HUDEP-2 (cell line): Measurements from ENCODE around the gene CD9.
A peak's percentile ranks its signal among the peaks of the same experiment; 100 is the strongest.

ENCODE experiments used
- DNase-seq, 76 experiments: peaks; one replicate each; lab custom pipeline; 2025; ENCODE audit not compliant: unreplicated experiment in 76 of 76; lab: John Stamatoyannopoulos, UW

Gene CD9

DNA sequence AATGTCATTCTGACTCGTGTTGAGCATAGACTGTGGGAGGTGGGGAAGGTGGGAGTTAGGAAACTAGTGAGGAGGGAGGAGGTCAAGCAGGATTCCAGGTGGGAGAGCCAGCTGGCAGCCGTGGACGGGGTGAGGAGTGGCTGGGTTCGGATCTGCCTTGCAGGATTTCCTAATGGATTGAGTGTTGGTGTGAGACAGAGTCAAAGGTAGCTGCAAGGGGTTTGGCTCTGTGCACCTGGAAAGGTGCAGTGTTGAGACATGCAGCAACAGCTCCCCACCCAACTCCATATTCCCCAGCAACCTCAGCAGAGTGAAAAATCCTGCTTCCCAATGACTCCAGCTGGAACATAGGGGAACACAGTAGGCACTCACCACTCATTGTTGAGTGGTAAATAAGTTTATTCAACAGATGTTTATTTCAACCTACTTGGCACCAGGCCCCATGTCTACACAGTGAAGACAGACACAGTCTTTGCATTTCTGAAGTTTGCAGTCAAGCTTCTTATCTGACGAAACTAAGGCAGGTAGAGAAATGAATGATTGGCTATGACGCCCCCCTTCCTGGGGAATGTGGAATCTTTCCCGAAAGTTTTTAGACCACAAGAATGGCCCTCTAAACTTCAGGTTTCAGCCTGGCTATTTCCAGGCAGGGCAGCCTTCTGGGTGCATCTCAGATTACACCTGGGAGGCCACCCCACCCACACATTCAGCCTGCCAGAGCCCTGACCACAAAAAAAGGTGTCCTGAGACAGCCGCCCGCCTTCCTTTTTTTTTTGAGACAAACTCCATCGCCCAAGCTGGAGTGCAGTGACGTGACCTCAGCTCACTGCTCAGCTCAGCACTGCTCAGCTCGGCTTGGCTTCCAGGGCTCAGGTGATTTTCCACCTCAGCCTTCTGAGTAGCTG lies 72.4 kb downstream of the CD9 start:
- DNase-seq: no peak

GRCh38 chr12:6273205-6273540 lies 73.0 kb downstream of the CD9 start:
- no peak for DNase-seq

DNA sequence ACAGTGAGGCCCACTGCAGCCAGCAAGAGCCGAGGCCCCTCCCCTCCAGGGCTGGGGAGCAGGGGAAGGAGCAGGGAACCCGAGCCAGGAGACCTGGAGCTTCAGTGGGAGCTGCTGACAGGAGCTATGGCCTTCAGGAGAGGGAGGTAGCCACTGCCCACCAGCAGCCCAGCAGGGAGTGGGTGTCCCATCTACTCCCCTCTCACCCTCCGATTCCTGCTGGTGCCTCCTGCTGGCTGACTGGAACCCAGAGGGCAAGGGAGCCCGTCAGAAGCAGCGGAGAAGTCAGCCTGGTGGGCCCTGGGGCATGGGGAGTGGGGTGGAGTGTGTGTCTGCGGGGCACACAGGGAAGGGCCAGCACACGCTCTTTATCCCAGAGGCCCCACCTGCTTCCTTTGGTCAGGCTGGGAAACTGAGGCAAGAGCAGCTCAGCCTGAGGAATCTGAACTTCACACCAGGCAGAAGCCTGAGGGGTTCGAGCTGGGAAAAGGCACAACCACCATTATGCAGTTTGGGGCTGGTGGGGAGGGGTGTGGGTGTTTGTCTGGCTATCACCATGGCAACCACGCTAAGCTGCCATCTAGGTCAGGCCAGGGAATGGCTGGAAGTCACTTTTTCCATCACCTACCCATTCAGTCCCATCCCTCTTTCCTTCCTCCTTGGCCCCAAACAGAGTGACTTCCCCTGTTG lies 73.5 kb downstream of the CD9 start:
- DNase-seq: no peak

- DNase-seq: no peak
Observed at GRCh38 chr12:6274231-6275221, 74.3 kb downstream of the CD9 start.

- DNase-seq: no peak
Observed at GRCh38 chr12:6275928-6276887, 76.0 kb downstream of the CD9 start.

DNA sequence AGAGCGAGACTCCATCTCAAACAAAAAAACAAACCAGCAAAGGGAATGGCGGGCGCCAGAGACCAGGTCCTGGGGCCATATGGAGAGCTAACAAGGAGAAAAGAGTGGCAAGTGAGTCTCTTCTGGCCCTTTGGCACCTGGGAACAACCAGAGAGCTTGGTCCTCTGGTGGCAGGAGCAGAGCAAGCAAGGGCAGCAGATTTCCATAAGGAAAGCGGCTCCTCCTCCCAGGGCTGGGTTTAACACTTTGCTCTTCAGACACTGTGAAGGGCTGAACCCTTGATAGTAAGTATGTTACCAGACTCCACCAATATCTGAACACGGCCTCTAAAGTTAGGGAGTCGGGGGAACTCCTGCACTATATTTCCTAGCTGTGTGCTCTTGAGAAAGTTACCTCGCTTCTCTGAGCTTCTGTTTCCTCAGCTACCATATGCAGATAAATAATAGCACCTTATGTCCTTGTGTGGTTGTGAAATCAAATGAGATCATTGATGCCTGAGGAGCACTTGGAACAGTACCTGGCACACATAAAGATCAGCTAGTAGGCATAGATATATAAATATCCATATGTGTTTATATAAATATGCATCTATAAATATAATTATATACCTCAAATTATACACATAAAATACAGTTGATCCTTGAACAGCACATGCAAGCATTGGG lies 76.9 kb downstream of the CD9 start:
- no peak for DNase-seq

GRCh38 chr12:6277982-6278438 lies 77.8 kb downstream of the CD9 start:
- DNase-seq: no peak

DNA sequence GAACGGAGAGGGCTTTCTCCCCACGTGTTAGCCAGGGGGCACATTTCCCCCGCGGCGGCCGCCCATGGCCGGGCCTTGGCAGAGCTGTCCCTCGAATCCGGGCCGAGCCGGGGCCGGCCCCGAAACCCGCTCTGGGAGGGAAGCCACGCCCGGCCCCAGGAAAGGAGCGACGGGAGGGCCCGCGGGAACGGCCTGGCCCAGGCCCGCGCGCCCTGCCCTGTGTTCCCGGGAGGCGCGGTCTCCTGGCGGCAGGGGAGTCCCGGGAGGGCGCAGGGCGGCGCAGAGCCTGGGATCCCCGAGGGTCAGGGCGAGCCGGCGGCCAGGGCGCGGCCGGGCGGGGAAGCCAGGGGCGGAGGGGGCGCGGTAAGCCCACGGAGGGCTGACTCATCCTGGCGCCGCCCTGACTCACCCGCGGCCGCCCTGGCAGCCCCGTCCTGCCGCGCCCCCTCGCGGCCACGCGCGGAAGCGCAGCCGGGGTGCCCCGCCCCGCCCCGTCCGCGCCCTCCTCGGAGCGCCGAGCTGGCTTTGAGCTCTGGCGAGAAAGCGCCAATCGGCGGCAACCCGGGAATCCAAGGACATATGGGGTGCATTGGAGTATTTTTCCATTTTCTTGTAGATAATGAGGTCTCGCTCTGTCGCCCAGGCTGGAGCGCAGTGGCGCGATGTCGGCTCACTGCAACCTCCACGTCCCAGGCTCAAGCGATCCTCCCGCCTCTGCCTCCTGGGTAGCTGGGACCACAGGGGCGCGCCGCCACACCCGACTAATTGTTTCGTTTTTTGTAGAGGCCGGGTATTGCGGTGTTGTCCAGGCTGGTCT lies 78.4 kb downstream of the CD9 start:
- peak in 68 of 76 experiments; percentile 14 to 86 (median 65) for DNase-seq

GRCh38 chr12:6279256-6279628 lies 79.0 kb downstream of the CD9 start:
- no peak for DNase-seq

DNA sequence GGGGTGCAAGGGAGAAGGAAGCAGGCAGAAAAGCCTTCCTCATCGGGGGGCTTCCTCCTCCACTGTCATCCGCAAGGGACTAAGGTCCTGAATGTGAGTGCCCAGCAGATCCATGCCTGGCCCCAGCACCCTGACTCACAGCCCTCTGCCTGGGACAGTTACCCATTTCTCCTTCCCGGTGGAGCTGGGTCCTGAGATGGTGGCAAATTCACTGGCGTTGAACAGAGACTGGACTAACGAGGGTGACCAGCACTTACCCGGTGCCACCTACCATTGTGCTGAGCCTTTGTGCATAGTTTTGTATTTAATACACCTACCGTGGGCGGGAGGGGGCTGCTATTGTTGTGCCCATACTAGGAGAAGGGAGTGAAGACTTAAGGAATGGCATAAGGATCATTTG lies 79.4 kb downstream of the CD9 start:
- no peak for DNase-seq

- DNase-seq: no peak
Observed at GRCh38 chr12:6280053-6280469, 79.9 kb downstream of the CD9 start.

GRCh38 chr12:6280672-6281071 lies 80.5 kb downstream of the CD9 start:
- DNase-seq: no peak

GRCh38 chr12:6281081-6281809 lies 81.0 kb downstream of the CD9 start:
- DNase-seq: no peak

DNA sequence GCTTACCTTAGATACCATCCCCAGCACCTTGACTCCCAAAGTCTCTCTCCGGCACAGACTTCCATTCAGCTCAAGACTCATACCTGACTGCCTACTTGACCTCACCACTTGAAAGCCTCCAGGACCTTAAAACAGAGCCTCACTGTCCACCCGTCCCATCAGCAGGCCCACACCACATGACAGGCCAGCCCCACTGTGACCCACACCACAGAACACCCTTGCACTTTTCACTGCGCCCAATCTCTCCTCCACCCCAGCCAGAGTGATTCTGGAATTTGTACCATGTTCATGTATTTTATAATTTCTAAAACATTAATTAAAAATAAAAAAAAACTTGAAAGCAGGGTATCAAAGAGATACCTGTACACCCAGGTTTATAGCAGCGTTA lies 82.2 kb downstream of the CD9 start:
- DNase-seq: no peak

DNA sequence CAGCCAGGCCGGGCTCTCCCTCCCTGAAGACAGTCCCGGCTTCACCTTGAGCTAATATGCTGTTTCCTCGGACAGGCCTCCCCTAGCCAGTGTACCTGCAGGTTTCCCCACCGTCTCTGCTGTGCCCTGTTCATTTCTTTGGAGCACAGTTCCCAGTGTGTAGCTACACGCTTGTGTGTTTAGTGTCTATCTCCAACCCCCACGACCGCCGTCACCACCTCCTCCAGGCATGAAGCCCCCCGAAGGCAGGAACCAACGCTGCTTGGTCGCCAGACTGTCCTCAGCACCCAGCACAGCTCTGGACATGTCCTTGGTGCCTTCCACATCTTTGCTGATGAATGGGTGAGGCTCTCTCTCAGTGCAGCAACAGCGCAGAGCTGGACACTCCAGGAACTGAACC lies 84.1 kb downstream of the CD9 start:
- DNase-seq: no peak

- DNase-seq: peak in 49 of 76 experiments; percentile 4 to 70 (median 29)
Observed at GRCh38 chr12:6285063-6285477, 84.9 kb downstream of the CD9 start.

DNA sequence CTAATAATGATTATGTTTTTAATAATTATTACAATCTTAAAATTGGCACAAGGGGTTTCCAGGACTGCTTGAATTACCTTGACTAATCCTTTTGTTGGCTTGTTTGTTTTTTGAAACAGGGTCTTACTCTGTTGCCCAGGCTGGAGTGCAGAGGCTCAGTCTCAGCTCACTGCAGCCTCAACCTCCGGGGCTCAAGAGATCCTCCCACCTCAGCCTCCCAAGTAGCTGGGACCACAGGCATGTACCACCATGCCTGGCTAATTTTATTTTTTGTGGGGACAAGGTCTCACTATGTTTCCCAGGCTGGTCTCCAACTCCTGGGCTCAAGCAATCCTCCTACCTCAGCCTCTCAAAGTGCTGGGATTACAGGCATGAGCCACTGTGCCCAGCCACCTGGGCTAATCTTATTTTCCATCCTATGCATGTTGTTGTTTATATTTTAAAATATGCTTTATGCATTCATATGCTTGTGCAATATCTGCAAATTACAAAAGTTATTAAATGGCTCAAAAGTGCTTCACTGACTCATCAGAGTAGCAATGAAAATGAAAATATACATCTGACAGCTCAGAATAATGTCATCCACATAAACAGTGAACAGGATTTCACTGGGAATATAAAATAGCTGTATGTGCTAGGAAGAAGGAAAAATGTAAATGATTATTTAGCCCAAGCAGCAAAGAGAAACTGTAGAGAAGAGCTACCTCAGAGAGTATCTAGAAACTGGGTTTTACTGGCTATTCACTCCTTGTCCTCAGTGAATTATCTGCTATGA lies 85.5 kb downstream of the CD9 start:
- no peak for DNase-seq
